ENCODE results near the gene KRT83. TPM values are rescaled to one million over a fixed set of nuclear protein-coding genes. Genes with fewer than 3 reads are reported as not detected.
"Not testable (repeated sequence)": the region's sequence is repeated elsewhere in the genome, so short reads cannot be mapped to it uniquely, and the experiment has no call there.

KRT83 gene
- total RNA-seq, 2 experiments from 2014 or later = not detected

DNA sequence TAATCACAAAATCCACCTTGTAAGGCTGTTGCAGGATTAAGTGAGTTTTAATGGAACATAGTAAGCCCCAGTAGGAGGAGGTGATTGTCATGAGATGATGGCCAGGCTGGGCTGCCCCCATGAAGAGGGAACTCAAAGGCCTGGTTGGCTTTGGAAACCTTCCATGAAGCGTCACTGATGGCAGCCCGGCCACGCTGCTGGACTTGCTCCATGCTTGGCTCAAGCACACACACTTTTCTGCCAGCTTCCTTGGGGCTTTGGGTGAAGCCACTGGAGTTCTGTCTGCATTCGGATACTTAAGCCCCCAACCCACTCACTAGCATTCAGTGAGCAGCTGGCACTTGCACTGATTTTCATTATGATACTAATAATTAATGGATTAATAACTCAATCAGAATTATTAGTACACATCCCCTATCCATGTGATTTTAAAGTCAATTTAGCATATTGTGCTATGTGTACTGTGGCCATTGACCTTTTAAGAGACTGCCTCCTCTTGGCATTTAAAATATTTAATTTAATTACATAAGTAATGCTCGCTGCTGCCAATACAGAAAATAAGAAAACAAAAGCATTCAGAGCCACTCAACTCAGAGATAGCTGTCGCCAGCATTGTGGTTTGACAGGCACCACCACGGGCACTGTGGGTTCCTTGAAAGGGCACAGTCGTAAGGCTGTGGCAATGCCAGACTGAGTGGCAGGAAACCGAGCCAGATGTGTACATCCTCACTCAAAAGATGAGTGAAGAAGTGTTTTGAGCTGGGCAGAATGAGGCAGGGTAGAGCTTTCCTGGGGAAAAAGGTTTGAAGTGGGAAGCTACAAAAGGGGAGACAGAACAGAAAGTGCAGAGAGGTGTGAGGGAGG is 30.2 kb upstream of the KRT83 start:
- no peak overlapping the region for H3K27ac Mint-ChIP-seq
- ATAC-seq = peak; percentile 92
- no peaks in the 10 kb centered on the region for H3K36me3 Mint-ChIP-seq (ENCODE audit: low read depth)
- peaks cover 45% of the 10 kb centered on the region for H3K27me3 Mint-ChIP-seq (ENCODE audit: low read depth)
- H3K4me3 Mint-ChIP-seq = no peak overlapping the region
- ChIA-PET CTCF (interaction anchor here (0.6 to 4.7 kb wide), 8 partner anchors 10 to 519 kb away, joined by 3 to 21 read pairs (median 4); no protein-coding TSS in a partner anchor), POLR2A (no interaction called here)
- peaks cover 8% of the 10 kb centered on the region for H3K4me1 Mint-ChIP-seq (ENCODE audit: low read depth)
- H3K9me3 Mint-ChIP-seq (ENCODE audit: insufficient read depth) = no peaks in the 10 kb centered on the region
- peak; percentile 69 for DNase-seq

DNA sequence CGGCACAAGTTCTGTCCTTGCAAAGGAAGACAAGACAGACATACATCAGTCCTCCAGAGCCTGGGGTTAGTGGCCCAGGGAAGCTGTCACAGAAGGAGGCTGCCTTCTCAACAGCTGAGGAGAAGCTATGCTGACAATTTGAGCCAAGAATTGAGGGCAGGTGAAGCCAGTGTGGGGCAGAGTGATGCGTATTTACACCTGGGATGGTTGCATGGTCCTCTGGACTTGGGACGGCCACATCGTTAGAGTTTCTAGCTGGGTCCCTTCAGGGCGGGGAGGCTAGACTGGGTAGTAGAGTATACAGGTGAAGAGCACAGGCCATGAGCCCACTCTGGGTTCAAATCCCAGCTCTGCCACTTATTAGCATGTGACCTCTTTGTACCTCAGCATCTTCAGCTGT is 29.6 kb upstream of the KRT83 start:
- CTCF ChIA-PET = interaction anchor here (0.6 to 4.7 kb wide), 6 partner anchors 11 to 520 kb away, joined by 3 to 21 read pairs (median 4); no protein-coding TSS in a partner anchor
- Mint-ChIP-seq H3K36me3 (ENCODE audit: low read depth) (no peaks in the 10 kb centered on the region), H3K27me3 (ENCODE audit: low read depth) (peaks cover 49% of the 10 kb centered on the region), H3K9me3 (ENCODE audit: insufficient read depth) (no peaks in the 10 kb centered on the region), H3K4me3 (no peak overlapping the region), H3K27ac (no peak overlapping the region), H3K4me1 (ENCODE audit: low read depth) (peaks cover 8% of the 10 kb centered on the region)
- DNase-seq (no peak), ATAC-seq (no peak)
- POLR2A ChIA-PET = no interaction called here

DNA sequence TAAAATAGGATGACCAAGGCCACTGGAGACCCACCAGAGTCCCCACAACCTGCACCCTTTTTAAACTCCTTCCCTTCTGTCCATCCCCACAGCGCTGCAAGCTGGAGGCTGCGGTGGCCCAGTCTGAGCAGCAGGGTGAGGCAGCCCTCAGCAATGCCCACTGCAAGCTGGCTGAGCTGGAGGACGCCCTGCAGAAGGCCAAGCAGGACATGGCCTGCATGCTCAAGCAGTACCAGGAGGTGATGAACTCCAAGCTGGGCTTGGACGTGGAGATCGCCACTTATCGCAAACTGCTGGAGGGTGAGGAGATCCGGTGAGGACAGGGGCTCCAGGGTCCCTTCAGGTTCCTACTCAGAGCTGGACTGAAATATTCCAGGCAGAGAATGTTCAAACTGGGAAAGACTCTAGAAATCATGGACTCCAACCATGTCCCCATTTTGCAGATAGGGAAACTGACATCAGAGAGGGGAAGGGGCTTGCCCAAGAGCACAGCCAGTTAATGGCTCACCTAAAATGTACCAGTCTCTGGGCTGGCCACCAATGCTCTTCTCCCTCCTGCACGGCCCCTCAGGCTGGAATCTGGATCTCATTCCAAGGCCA is 28.9 kb upstream of the KRT83 start:
- ChIA-PET CTCF (interaction anchor here (2.3 to 4.7 kb wide), 2 partner anchors 11 to 22 kb away, joined by 8 to 21 read pairs; no protein-coding TSS in a partner anchor), POLR2A (no interaction called here)
- Mint-ChIP-seq H3K27ac (no peak overlapping the region), H3K4me1 (ENCODE audit: low read depth) (peaks cover 8% of the 10 kb centered on the region), H3K27me3 (ENCODE audit: low read depth) (peaks cover 49% of the 10 kb centered on the region), H3K4me3 (no peak overlapping the region), H3K36me3 (ENCODE audit: low read depth) (no peaks in the 10 kb centered on the region), H3K9me3 (ENCODE audit: insufficient read depth) (no peaks in the 10 kb centered on the region)
- DNase-seq (no peak), ATAC-seq (no peak)

DNA sequence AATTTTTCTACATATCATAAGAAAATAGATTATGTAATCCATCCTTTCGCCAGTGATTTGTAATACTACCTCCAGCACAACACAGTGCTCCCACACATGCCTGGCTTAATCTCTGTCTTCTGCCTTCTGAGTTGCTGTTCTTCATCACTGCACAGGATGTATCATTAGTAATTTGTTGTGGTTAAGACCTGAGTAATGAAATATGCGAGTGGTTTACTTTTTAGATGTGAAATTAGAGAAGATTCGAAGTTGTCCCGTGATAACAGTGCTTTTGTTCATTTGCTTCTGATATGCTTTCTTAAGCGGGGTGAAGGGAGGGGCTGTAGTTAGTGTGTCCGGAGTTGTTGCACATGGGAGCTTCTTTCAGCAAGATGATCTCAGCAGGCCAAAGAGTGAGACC is 28.0 kb upstream of the KRT83 start:
- ATAC-seq (no peak), DNase-seq (no peak)
- Mint-ChIP-seq H3K27me3 (ENCODE audit: low read depth) (peaks cover 45% of the 10 kb centered on the region), H3K36me3 (ENCODE audit: low read depth) (no peaks in the 10 kb centered on the region), H3K4me3 (no peak overlapping the region), H3K27ac (no peak overlapping the region), H3K4me1 (ENCODE audit: low read depth) (peaks cover 8% of the 10 kb centered on the region), H3K9me3 (ENCODE audit: insufficient read depth) (no peaks in the 10 kb centered on the region)
- CTCF ChIA-PET = interaction anchor here (4.7 kb wide), 1 partner anchor 12 kb away, joined by 21 read pairs; no protein-coding TSS in a partner anchor
- POLR2A ChIA-PET = no interaction called here

DNA sequence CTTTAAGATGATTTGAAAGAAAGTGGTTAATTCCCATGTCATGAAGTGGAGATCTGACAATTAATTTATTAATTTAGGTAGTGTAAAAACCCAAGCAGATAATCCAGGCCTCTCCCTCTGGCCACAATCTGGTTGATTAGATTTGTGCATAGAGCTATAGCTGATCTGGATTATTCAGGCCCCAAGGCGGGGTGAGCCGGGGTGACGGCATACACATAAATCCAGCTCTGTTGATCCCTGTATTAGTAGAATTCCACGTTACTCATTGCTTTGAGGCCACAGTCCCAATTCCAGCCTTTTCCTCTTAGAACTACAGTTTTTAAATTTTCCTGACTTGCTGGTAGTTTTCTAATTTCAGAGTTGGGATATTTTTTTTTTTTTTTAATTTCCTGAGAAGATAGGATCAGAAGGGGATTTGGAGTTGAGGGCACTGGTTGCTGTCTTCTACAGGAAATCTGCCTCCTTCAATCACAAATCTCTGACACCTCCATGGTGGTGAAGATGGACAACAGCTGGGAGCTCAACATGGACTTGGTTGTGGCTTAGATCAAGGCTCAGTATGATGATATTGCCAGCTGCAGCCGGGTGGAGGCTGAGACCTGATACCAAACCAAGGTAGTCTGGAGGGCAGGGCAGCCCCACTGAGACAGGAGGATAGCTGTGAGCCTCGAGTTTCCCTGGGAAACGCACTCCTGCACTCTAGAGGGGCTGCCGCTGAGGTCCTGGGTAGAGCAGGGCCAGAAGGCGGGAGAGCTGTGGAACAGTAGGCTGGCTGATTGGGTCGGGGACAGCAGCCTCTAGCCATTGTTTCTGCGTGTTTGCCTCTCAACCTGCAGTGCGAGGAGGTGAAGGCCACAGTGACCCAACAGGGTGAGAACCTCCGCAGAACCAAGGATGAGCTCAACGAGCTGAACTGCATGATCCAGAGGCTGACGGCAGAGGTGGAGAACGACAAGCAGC is 26.6 kb upstream of the KRT83 start:
- ChIA-PET POLR2A (interaction anchor here (0.6 kb wide), 1 partner anchor 88 kb away, joined by 4 read pairs; no protein-coding TSS in a partner anchor), CTCF (no interaction called here)
- no peaks in the 10 kb centered on the region for H3K36me3 Mint-ChIP-seq (ENCODE audit: low read depth)
- ATAC-seq = no peak
- peaks cover 37% of the 10 kb centered on the region for H3K27me3 Mint-ChIP-seq (ENCODE audit: low read depth)
- no peak overlapping the region for H3K27ac Mint-ChIP-seq
- no peak for DNase-seq
- H3K9me3 Mint-ChIP-seq (ENCODE audit: insufficient read depth) = no peaks in the 10 kb centered on the region
- H3K4me3 Mint-ChIP-seq = no peak overlapping the region
- peaks cover 8% of the 10 kb centered on the region for H3K4me1 Mint-ChIP-seq (ENCODE audit: low read depth)

DNA sequence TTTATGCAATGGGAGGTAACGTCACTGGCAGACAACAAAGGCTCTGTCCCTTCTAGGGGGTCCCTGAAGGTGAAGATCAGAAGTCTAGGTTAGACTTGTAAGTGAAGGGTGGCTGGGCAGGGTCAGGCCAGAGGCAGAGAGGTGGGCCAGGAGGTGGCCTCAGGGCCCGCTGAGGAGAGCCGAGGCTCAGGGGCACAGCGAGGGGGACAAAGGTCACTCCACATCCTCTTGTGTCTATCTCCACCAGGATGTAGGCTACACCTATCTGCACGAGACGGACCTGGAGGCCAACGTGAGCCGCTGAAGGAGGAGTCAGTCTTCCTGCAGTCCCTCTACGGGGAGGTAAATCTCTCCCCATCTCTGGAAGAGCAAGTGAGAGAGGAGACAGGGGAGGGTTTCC is 25.8 kb upstream of the KRT83 start:
- DNase-seq = no peak
- ATAC-seq = no peak
- H3K4me1 Mint-ChIP-seq (ENCODE audit: low read depth) = peaks cover 6% of the 10 kb centered on the region

DNA sequence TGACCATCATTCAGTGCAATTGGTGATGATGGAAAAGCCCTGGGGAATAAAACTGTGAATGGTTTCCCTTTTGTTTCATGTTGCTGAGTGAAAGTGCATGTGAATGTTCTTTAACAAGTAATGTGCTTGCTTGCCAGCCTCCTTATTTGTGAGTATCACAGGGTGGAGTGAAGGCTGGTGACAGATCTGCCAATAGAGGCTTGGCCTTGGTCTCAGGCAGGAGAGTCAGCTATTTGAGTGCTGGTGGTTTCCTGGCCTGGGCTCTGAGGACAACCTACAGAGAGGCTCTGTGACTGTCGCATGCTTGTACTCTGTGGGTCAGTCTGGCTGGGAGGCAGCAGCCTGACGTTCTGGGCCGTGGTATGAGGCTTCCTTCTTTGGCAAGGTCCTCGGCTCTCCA is 25.4 kb upstream of the KRT83 start:
- H3K4me1 Mint-ChIP-seq (ENCODE audit: low read depth) = peaks cover 3% of the 10 kb centered on the region
- no peaks in the 10 kb centered on the region for H3K9me3 Mint-ChIP-seq (ENCODE audit: insufficient read depth)
- ATAC-seq (no peak), DNase-seq (no peak)
- no peak overlapping the region for H3K4me3 Mint-ChIP-seq
- no peaks in the 10 kb centered on the region for H3K36me3 Mint-ChIP-seq (ENCODE audit: low read depth)
- H3K27ac Mint-ChIP-seq = no peak overlapping the region
- CTCF ChIA-PET = interaction anchor here (1.5 to 2.8 kb wide), 2 partner anchors 19 to 534 kb away, joined by 3 to 11 read pairs; no protein-coding TSS in a partner anchor
- POLR2A ChIA-PET = no interaction called here
- peaks cover 29% of the 10 kb centered on the region for H3K27me3 Mint-ChIP-seq (ENCODE audit: low read depth)

More for the DNA sequence above, 25.8 kb upstream of the KRT83 start:
- ChIA-PET POLR2A (no interaction called here), CTCF (interaction anchor here (1.5 kb wide), 1 partner anchor 533 kb away, joined by 3 read pairs; no protein-coding TSS in a partner anchor)
- no peaks in the 10 kb centered on the region for H3K9me3 Mint-ChIP-seq (ENCODE audit: insufficient read depth)
- H3K4me3 Mint-ChIP-seq = no peak overlapping the region
- peaks cover 32% of the 10 kb centered on the region for H3K27me3 Mint-ChIP-seq (ENCODE audit: low read depth)
- no peak overlapping the region for H3K27ac Mint-ChIP-seq
- no peaks in the 10 kb centered on the region for H3K36me3 Mint-ChIP-seq (ENCODE audit: low read depth)

DNA sequence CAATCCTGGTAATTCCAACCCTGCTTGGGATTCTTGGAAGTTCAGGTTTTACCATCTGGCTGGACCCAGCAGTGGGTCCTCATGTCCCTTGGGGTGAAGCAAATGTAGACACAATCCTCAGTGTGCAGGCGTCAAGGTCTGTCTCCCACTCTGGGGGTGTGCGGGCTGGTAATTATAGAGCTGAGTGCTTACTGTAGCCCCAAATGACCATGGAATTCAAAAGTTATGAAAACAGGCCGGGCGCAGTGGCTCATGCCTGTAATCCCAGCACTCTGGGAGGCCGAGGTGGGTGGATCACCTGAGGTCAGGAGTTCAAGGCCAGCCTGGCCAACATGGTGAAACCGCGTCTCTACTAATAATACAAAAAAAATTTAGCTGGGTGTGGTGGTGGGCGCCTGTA is 23.8 kb upstream of the KRT83 start:
- H3K27me3 Mint-ChIP-seq (ENCODE audit: low read depth) = peaks cover 23% of the 10 kb centered on the region
- ATAC-seq; H3K9me3 Mint-ChIP-seq (ENCODE audit: insufficient read depth); POLR2A ChIA-PET; DNase-seq; H3K36me3 Mint-ChIP-seq (ENCODE audit: low read depth); H3K27ac Mint-ChIP-seq; H3K4me3 Mint-ChIP-seq; H3K4me1 Mint-ChIP-seq (ENCODE audit: low read depth): not testable (repeated sequence)
- CTCF ChIA-PET = interaction anchor here (1.1 to 2.8 kb wide), 2 partner anchors 17 to 28 kb away, joined by 3 to 11 read pairs; no protein-coding TSS in a partner anchor

DNA sequence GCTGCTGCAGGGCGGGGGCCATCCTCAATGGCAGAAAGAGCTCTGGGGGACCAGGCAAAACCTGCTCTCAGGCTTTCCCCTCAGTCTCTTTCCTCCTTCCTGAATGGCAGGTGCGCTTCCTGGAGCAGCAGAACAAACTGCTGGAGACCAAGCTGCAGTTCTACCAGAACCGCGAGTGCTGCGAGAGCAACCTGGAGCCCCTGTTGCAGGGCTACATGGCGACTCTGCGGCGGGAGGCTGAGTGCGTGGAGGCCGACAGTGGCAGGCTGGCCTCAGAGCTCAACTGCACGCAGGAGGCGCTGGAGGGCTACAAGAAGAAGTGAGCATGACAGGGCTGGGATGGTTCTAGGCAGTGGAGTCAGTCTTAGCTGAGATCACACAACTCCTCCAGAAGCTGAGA is 22.9 kb upstream of the KRT83 start:
- Mint-ChIP-seq H3K9me3 (ENCODE audit: insufficient read depth) (no peaks in the 10 kb centered on the region), H3K4me3 (no peak overlapping the region), H3K4me1 (ENCODE audit: low read depth) (no peaks in the 10 kb centered on the region), H3K36me3 (ENCODE audit: low read depth) (no peaks in the 10 kb centered on the region), H3K27me3 (ENCODE audit: low read depth) (peaks cover 22% of the 10 kb centered on the region), H3K27ac (no peak overlapping the region)
- ChIA-PET CTCF (interaction anchor here (0.9 to 2.8 kb wide), 3 partner anchors 16 to 192 kb away, joined by 3 to 11 read pairs (median 3); no protein-coding TSS in a partner anchor), POLR2A (no interaction called here)
- ATAC-seq (no peak), DNase-seq (no peak)

DNA sequence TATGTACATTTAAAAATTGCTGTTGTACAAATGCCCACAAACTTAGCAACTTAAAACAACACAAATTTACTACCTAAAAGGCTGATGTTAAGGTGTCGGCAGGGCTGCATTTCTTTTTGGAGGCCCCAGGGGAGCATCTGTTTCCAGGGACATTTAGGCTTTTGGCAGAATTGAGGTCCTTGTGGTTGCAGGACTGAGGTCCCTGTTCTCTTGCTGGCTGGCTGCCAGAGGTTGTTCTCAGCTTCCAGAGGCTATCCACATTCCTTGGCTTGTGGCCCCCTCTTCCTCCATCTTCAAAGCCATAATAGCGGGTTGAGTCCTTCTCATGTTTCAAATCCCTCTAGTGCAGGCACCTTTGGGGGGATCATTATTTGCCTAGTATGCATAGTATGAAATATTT is 22.4 kb upstream of the KRT83 start:
- ATAC-seq (no peak), DNase-seq (no peak)
- Mint-ChIP-seq H3K27ac (no peak overlapping the region), H3K9me3 (ENCODE audit: insufficient read depth) (no peaks in the 10 kb centered on the region), H3K27me3 (ENCODE audit: low read depth) (peaks cover 22% of the 10 kb centered on the region), H3K36me3 (ENCODE audit: low read depth) (no peaks in the 10 kb centered on the region), H3K4me1 (ENCODE audit: low read depth) (no peaks in the 10 kb centered on the region), H3K4me3 (no peak overlapping the region)
- POLR2A ChIA-PET = no interaction called here
- CTCF ChIA-PET = interaction anchor here (2.8 kb wide), 1 partner anchor 16 kb away, joined by 11 read pairs; no protein-coding TSS in a partner anchor

DNA sequence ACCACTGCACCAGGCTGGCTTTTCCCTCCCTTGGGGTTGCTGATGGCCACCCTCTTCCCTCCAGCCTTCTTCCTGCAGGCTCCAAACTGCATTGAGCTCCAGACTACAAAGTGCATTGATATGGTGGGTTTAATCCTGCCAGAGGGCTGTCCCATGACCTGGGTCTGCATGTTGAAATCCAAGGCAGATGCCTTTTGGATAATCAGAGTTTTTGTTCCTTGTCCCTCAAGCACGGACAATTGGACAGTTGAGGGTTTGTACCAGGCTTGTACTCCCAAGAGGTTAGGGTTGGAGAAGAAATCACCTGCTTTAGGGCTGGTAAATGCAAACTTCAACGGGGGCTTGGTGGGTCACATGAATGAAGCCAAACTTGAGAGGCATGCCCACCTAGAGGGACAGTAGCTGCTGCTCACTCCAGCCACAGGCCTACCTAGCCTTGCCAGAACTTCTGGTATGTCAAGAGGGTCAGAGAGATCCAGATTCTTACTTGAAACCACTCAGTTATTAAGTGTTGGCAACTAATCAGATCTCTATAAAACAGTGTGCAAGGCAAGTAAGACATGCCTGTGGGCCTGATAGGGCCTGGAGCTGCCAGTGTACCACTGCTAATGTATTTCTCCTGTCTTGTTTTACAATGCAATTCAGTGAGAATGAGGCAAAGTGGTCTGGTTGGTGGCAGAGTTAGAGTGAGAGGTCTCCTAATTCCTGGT is 21.7 kb upstream of the KRT83 start:
- H3K27me3 Mint-ChIP-seq (ENCODE audit: low read depth) = peaks cover 19% of the 10 kb centered on the region
- H3K4me3 Mint-ChIP-seq = no peak overlapping the region
- CTCF ChIA-PET = no interaction called here
- H3K36me3 Mint-ChIP-seq (ENCODE audit: low read depth) = no peaks in the 10 kb centered on the region
- DNase-seq (no peak), ATAC-seq (no peak)
- H3K9me3 Mint-ChIP-seq (ENCODE audit: insufficient read depth) = no peaks in the 10 kb centered on the region
- H3K4me1 Mint-ChIP-seq (ENCODE audit: low read depth) = no peaks in the 10 kb centered on the region
- POLR2A ChIA-PET = no interaction called here
- no peak overlapping the region for H3K27ac Mint-ChIP-seq
